Calu3 (cell line): ENCODE measurements around the gene ADPRHL1. TPM values are rescaled to one million over a fixed set of nuclear protein-coding genes. Genes with fewer than 3 reads are reported as not detected.
A peak's percentile ranks its signal among the peaks of the same experiment; 100 is the strongest.
"Not testable (repeated sequence)": the region's sequence is repeated elsewhere in the genome, so short reads cannot be mapped to it uniquely, and the experiment has no call there.

Experiments
- BruUV-seq: library from RNA; stranded (reverse); fragments of 400-500 nt; replicated peaks from 2 replicates; lab custom pipeline; 2021; lab: Mats Ljungman, UMichigan
- CTCF ChIA-PET: fragments of 300-600 bp; sonication (Branson Sonifier 250); formaldehyde crosslinking; loops from one replicate; lab custom pipeline; 2022; ENCODE audit warnings: antibody characterized with exemption; lab: Charles Lee
- DNase-seq: peaks from one replicate; pipeline ENCODE4 v3.0.0; 2022
- H3K27ac Mint-ChIP-seq: one replicate; pipeline ENCODE4 v1.8.0; 2022; ENCODE audit warnings: mixed read lengths; ENCODE audit not compliant: unreplicated experiment
- H3K27me3 Mint-ChIP-seq: one replicate; pipeline ENCODE4 v1.8.0; 2022; ENCODE audit warnings: mixed read lengths; ENCODE audit not compliant: unreplicated experiment
- H3K36me3 Mint-ChIP-seq: one replicate; pipeline ENCODE4 v1.8.0; 2022; ENCODE audit warnings: mild to moderate bottlenecking, moderate library complexity, mixed read lengths; ENCODE audit not compliant: insufficient read depth, unreplicated experiment
- H3K4me1 Mint-ChIP-seq: one replicate; pipeline ENCODE4 v1.8.0; 2022; ENCODE audit warnings: mild to moderate bottlenecking, low read depth, mixed read lengths; ENCODE audit not compliant: unreplicated experiment
- H3K4me3 Mint-ChIP-seq: one replicate; pipeline ENCODE4 v1.8.0; 2022; ENCODE audit warnings: mild to moderate bottlenecking, low read depth, moderate library complexity, mixed read lengths; ENCODE audit not compliant: unreplicated experiment
- H3K9me3 Mint-ChIP-seq: one replicate; pipeline ENCODE4 v1.8.0; 2022; ENCODE audit warnings: low read depth, mixed read lengths; ENCODE audit not compliant: unreplicated experiment
- CTCF ChIP-seq: fragments of 200-600 bp; IDR thresholded peaks from one replicate; pipeline ENCODE4 v1.8.0; 2022; ENCODE audit warnings: antibody characterized with exemption; ENCODE audit not compliant: unreplicated experiment
- intact Hi-C: fragments of 100-400 bp; cut with micrococcal nuclease; formaldehyde crosslinking; loops from one replicate; pipeline ENCODE4 v1.10.0; 2022; ENCODE audit not compliant: unreplicated experiment
- total RNA-seq: library from RNA; stranded (reverse); gene quantifications from 2 replicates; pipeline ENCODE4 v1.2.3, GENCODE V29; 2022

The ADPRHL1 gene
- total RNA-seq, 1 experiment from 2014 or later = 2.0 TPM

GRCh38 chr13:113455384-113455783 lies 2.1 kb upstream of the ADPRHL1 start:
- no peaks in the 10 kb centered on the region for H3K27me3 Mint-ChIP-seq
- H3K4me3 Mint-ChIP-seq = no peak overlapping the region
- no peaks in the 10 kb centered on the region for H3K36me3 Mint-ChIP-seq
- CTCF ChIA-PET = no interaction called here
- BruUV-seq = no TSS peak
- no peak for TF ChIP-seq CTCF
- no peak for DNase-seq
- H3K27ac Mint-ChIP-seq = no peak overlapping the region
- no peaks in the 10 kb centered on the region for H3K9me3 Mint-ChIP-seq
- peaks cover 2% of the 10 kb centered on the region for H3K4me1 Mint-ChIP-seq
- intact Hi-C loops = no loop called here

- Mint-ChIP-seq H3K9me3 (no peaks in the 10 kb centered on the region), H3K4me3 (no peak overlapping the region), H3K27ac (no peak overlapping the region), H3K36me3 (no peaks in the 10 kb centered on the region), H3K27me3 (no peaks in the 10 kb centered on the region), H3K4me1 (peaks cover 6% of the 10 kb centered on the region)
- no peak for DNase-seq
- intact Hi-C loops = loop anchor here (5.0 kb wide), 1 partner anchor 178 kb away; no protein-coding TSS in a partner anchor
- BruUV-seq = no TSS peak
- no peak for TF ChIP-seq CTCF
- CTCF ChIA-PET = no interaction called here
Observed at GRCh38 chr13:113454936-113455335, 1.6 kb upstream of the ADPRHL1 start.

GRCh38 chr13:113452466-113452865 lies 822 bp downstream of the ADPRHL1 start:
- DNase-seq = no peak
- Mint-ChIP-seq H3K4me3 (no peak overlapping the region), H3K27ac (no peak overlapping the region), H3K27me3 (no peaks in the 10 kb centered on the region), H3K4me1 (peaks cover 6% of the 10 kb centered on the region), H3K36me3 (peaks cover 10% of the 10 kb centered on the region), H3K9me3 (no peaks in the 10 kb centered on the region)
- intact Hi-C loops = loop anchor here (5.0 kb wide), 1 partner anchor 175 kb away; no protein-coding TSS in a partner anchor
- CTCF ChIA-PET = no interaction called here
- TF ChIP-seq CTCF = no peak
- BruUV-seq = no TSS peak

- intact Hi-C loops = loop anchor here (5.0 kb wide), 1 partner anchor 175 kb away; no protein-coding TSS in a partner anchor
- H3K4me1 Mint-ChIP-seq = peaks cover 6% of the 10 kb centered on the region
- BruUV-seq = no TSS peak
Observed at GRCh38 chr13:113451951-113452421, 1.3 kb downstream of the ADPRHL1 start.

GRCh38 chr13:113450861-113451620 lies 2.2 kb downstream of the ADPRHL1 start:
- H3K36me3 Mint-ChIP-seq = peaks cover 10% of the 10 kb centered on the region
- not testable (repeated sequence) for H3K27me3 Mint-ChIP-seq, BruUV-seq, H3K9me3 Mint-ChIP-seq, H3K4me3 Mint-ChIP-seq, H3K27ac Mint-ChIP-seq, H3K4me1 Mint-ChIP-seq
- peak; percentile 27 for DNase-seq
- intact Hi-C loops = loop anchor here (5.0 kb wide), 1 partner anchor 174 kb away; no protein-coding TSS in a partner anchor
- CTCF ChIA-PET = interaction anchor here (0.7 kb wide), 1 partner anchor 85 kb away, joined by 12 read pairs; no protein-coding TSS in a partner anchor

More at GRCh38 chr13:113451951-113452421, 1.3 kb downstream of the ADPRHL1 start:
- no peak for DNase-seq
- Mint-ChIP-seq H3K4me3 (no peak overlapping the region), H3K27ac (no peak overlapping the region), H3K27me3 (no peaks in the 10 kb centered on the region), H3K36me3 (peaks cover 10% of the 10 kb centered on the region), H3K9me3 (no peaks in the 10 kb centered on the region)
- CTCF ChIA-PET = no interaction called here
- no peak for TF ChIP-seq CTCF

GRCh38 chr13:113450348-113450744 lies 2.9 kb downstream of the ADPRHL1 start:
- H3K4me1 Mint-ChIP-seq, BruUV-seq, H3K27me3 Mint-ChIP-seq, CTCF ChIA-PET, H3K4me3 Mint-ChIP-seq, H3K9me3 Mint-ChIP-seq, DNase-seq, H3K27ac Mint-ChIP-seq: not testable (repeated sequence)
- peaks cover 10% of the 10 kb centered on the region for H3K36me3 Mint-ChIP-seq
- intact Hi-C loops = loop anchor here (5.0 kb wide), 1 partner anchor 173 kb away; no protein-coding TSS in a partner anchor
